ENCODE data around the gene CCL26.
"Not testable (repeated sequence)": the region's sequence is repeated elsewhere in the genome, so short reads cannot be mapped to it uniquely, and the experiment has no call there.

CCL26 gene

DNA sequence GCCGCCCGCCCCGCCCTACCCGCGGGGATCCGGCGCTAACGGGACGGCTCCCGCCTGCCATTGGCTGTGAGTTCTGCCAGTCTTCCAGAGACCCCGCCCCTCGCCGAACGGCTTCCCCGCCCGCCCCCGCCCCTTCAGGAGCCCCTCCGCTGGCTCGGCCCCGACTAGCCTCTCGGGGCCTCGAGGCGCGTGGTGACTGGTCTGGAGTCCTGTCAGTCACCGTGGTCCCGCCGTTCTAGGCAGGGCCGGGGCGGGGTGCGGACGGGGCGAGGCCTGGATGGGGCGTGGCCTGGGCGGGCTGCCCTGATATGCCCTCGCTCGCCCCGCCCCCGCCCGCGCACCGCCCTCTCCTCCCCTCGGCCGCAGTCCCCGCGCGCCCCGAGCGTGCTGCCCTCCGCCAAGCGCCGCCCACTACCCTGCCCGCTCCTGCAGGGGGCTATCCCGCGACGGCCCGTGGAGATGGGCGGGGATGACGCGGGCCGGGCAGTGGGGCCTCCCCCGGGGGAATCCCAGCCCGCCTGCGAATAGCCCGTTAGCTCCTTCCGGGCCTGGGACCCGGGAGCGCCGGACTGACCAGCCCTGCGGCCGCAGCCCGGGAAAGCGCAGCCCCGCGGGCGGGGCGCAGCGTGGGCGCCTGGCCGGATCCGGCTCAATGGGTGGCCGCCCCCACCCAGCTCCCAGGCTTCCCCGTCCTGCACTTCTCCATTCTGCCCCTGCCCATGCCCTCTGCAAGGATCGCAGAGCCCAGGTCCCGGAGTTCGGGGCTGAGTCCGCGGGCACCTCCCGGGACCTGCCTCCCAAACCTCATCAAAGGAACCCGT, 32.8 kb downstream of the CCL26 start:
- DNase-seq (ENCODE audit: low spot score): peak; percentile 100

DNA sequence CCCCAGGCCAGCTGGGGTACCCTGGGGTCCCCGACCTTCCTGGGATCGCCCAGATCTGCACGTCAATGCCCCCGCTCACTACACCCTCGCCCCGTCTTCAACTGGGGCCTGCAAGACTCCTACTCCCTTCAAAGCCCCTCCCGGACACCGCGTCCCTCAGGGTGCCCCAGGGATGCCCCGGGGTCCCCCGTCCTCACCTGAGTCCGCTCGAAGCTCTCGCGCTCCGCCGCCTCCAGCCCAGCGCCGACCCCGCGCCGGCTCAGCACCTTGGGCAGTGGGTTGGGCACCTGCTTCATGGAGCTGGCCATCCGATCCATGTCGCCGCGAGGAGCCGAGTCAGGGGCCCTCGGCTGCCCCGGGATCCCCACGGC, 33.4 kb downstream of the CCL26 start, which contains the start of gene HIP1:
HIP1 (minus strand) TSS at position 338 of the 371 bp plus-strand sequence; CDS start at position 317, 21 bp downstream.
- DNase-seq (ENCODE audit: low spot score): no peak

GRCh38 chr7:75737856-75738603, 34.0 kb downstream of the CCL26 start:
- DNase-seq (ENCODE audit: low spot score): no peak

GRCh38 chr7:75735581-75736350, 36.2 kb downstream of the CCL26 start:
- no peak for DNase-seq (ENCODE audit: low spot score)

- no peak for DNase-seq (ENCODE audit: low spot score)
These were observed 37.2 kb downstream of the CCL26 start for GRCh38 chr7:75734586-75735458.

- DNase-seq (ENCODE audit: low spot score): no peak
These were observed 39.0 kb downstream of the CCL26 start for GRCh38 chr7:75732764-75733630.

- DNase-seq (ENCODE audit: low spot score): no peak
These were observed 39.9 kb downstream of the CCL26 start for GRCh38 chr7:75732016-75732521.

- DNase-seq (ENCODE audit: low spot score): no peak
These were observed 42.1 kb downstream of the CCL26 start for GRCh38 chr7:75729851-75730274.

GRCh38 chr7:75727881-75728593, 44.0 kb downstream of the CCL26 start:
- DNase-seq (ENCODE audit: low spot score): peak; percentile 70

GRCh38 chr7:75727351-75727750, 44.7 kb downstream of the CCL26 start:
- not testable (repeated sequence) for DNase-seq (ENCODE audit: low spot score)

GRCh38 chr7:75725306-75725705, 46.7 kb downstream of the CCL26 start:
- no peak for DNase-seq (ENCODE audit: low spot score)

DNA sequence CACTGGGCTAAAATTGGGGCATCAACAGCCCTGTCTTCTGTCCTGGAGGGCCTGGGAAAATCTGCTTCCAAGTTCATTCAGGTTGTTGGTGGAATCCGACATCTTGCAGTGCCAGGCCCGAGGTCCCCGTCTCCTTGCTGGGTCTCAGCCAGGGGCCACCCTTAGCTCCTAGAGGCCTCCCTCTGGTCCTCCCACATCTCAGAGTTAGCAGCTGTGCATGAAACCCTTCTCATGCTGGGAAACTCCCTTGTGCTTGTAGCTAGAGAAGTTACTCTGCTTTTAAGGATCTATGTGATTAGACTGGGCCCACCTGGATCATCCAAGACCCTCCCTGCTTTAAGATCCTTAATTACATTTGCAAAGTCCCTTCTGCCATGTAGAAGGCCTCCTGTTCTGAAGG, 48.6 kb downstream of the CCL26 start:
- DNase-seq (ENCODE audit: low spot score): no peak

DNA sequence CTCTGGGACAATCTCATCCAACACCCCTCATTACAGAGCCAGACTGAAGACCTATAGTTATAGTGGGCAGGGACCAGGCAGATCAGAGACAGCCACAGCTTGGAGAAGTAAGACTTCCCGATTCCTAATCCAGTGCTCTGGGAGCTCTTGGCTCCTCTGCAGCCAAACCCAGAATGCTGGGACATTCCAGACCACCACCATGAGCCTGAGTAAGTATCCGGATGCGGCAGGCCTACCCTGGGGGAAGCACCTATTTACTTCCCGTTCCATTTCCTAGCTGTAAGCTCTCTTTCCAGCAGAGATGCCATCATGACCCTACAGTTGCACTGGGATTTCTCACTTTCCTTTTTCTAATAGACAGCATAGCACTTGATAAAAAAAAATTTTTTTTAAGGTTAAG, 49.6 kb downstream of the CCL26 start:
- DNase-seq (ENCODE audit: low spot score): no peak

GRCh38 chr7:75721922-75722321, 50.1 kb downstream of the CCL26 start:
- DNase-seq (ENCODE audit: low spot score): not testable (repeated sequence)

DNA sequence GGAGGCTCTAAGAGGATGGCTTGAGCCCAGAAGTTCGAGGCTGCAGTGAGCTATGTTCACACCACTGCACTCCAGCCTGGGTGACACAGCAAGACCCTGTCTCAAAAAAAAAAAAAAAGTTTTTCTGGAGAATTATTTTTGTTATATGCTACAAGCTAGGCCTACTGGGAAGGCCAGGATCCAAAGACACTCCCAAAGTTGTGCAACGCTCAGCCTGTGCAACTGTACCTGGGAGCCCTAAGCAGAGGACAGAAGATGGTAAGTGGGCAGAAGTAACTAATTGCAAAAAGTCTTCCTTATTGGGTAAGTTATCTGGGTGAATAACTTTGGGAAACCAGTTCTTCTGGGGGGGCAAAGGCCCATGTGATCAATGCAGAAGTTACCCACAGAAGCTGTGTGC, 50.6 kb downstream of the CCL26 start:
- DNase-seq (ENCODE audit: low spot score): no peak

DNA sequence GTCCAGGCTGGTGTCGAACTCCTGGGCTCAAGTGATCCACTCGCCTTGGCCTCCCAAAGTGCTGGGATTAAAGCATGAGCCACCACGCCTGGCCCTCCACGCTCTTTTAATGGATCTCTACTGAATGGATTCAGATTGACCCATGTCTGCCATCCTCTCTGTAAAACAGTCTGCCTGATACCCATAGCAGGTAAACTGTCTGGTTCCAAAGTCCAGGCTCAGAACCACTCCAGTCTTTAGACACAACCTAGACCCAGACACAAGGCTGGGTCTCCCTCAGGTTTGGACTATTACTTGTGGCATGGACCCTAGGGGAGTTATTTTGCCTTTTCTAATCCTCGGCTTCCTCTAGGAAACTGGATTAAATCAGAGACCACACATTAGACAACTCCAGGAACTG, 52.4 kb downstream of the CCL26 start:
- no peak for DNase-seq (ENCODE audit: low spot score)
